GM12873 (cell line): ENCODE measurements around the gene AP3M1.

Experiments
- TF ChIP-seq, protein P1 (sequence below): IDR thresholded peaks from 2 replicates; pipeline ENCODE4 v1.5.1; 2012; ENCODE audit warnings: low read depth, mild to moderate bottlenecking, moderate library complexity, low read length, control low read depth; ENCODE audit not compliant: insufficient read depth; ENCODE audit errors: missing control alignments

Gene AP3M1

DNA sequence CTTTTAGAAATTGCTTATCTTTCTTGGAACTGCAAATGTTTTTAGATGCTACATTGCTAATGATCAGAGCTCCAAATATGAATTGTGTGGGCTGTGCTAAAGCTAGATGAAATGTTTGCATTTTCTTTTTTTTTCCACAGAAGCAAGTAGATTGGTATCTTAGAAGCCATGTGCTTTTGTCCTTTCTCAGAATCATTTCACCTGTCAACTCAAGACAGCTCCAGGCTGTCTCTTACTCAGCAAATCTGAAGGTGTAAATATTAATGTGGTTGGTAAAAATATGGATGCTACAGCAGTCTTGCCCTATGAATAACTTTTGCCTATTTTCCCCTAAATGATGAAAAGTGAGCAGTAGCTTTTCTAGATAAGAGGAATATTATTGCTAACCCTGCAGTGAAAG is 41.2 kb downstream of the AP3M1 start:
- TF ChIP-seq, protein P1, sequence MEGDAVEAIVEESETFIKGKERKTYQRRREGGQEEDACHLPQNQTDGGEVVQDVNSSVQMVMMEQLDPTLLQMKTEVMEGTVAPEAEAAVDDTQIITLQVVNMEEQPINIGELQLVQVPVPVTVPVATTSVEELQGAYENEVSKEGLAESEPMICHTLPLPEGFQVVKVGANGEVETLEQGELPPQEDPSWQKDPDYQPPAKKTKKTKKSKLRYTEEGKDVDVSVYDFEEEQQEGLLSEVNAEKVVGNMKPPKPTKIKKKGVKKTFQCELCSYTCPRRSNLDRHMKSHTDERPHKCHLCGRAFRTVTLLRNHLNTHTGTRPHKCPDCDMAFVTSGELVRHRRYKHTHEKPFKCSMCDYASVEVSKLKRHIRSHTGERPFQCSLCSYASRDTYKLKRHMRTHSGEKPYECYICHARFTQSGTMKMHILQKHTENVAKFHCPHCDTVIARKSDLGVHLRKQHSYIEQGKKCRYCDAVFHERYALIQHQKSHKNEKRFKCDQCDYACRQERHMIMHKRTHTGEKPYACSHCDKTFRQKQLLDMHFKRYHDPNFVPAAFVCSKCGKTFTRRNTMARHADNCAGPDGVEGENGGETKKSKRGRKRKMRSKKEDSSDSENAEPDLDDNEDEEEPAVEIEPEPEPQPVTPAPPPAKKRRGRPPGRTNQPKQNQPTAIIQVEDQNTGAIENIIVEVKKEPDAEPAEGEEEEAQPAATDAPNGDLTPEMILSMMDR: no peak

DNA sequence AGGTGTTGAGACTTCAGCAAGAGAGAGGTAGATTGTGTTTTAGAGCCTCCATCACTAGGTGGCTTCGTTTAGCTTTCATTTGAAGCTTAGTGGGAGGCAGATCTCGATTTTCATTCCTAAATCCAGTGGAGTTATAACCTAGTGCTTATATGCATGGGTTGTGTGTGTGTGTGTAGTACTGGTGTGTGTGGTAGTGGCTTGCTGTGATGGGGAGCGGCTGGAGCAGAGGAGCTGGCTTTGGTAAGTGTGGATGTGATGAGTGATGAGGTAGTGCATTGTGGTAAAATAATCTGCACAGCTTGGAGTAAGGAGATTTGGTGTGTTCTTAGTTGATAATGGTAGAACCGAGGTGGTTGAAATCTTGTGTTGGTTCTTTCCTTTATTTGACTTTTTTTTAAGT is 43.2 kb downstream of the AP3M1 start:
- TF ChIP-seq, protein P1: no peak

DNA sequence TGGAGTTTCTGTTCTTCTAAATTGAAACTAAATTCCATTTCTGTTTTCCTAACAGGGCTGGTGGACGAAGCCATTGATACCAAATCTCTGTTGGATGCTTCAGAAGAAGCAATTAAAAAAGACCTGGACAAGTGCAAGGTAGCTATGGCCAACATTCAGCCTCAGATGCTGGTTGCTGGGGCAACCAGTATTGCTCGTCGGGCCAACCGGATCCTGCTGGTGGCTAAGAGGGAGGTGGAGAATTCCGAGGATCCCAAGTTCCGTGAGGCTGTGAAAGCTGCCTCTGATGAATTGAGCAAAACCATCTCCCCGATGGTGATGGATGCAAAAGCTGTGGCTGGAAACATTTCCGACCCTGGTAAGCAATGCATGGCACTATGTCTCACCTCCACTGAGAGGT is 45.6 kb downstream of the AP3M1 start:
- TF ChIP-seq, protein P1: no peak

DNA sequence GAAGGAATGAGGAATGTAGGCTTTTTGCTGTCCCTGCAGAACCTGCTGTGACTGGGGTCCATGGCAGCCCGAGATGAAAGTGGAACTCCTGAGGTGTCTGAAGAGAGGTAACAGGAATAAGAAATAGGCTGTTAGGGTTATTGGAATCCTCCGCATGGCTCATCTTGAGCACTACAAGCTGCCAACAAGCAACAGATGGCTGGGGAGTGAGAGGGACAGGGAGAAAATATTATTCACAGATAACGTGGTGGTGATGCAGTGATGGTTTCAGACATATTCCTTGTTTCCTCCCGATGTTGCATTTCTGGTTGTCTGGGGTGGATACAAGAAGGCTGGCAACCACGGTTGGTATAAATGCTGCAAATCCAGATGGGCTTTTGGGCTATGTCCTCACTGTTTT is 46.1 kb downstream of the AP3M1 start:
- TF ChIP-seq, protein P1: no peak

DNA sequence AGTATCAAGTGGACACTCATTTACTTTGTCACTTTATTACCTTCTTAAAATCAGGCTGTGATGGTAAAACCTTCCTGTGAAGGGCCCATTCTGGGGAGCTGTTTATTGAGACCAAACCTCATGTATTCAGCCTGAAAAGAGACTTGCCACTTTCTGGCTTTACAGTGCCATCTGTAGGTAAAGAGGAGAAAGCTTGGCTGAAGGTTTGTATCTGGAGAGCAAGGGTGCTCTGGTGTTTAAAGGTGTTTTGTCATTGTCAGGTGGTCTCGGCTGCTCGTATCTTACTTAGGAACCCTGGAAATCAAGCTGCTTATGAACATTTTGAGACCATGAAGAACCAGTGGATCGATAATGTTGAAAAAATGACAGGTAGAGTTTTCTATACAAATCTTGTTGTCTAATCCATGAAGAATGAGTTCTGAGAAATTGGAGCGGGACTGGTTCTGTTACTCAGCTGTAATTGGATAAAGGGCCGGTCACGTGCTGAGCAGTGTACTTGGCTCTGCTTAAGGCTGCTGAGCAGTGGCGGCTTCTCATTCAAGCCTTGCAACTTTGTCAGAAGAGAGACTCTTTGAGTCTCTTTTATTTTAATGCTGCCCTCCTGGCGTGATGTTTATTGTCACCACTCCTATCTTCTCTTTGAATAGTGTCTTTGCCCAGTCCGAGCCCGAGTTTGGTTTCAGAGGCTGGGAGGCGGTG is 46.9 kb downstream of the AP3M1 start:
- TF ChIP-seq, protein P1: peak; percentile 67

DNA sequence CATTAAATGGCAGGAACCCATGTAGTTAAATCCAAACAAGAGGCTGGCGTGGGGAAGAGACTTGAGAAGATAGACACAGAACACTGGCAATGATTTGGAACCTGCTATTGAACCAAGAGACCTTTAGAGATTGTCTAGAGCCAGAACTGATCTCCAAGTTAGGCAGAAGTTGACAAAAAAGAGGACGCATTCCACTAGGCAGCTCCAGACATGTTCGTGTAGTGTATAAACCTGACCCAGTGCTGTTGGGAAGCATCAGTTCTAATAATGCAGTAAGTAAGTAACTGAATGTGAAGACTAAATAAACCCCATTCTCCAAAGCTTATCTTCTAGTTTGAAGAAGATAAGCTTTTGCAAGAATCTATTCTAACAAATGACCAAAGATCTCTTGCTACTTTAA is 50.8 kb downstream of the AP3M1 start:
- TF ChIP-seq, protein P1: no peak

DNA sequence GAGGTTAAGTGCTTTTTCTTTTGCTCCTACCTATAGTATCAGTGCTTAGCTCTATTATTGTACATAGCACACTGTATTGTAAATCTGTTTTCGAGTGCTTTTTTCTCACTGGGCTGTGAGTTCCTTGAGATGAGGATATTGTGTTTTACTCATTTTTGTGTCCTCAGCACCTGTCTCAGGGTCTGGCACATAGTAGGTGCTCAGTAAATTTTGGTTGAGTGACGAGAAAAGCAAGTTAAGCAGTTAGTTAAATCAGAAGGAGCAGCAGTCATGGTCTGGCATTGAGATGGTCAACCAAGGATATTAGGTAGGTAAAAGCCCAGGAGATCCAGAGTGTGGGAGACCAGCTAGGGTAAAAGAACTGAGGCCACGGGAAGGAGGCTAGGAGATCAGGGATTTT is 51.2 kb downstream of the AP3M1 start:
- TF ChIP-seq, protein P1: no peak
